GM04504 (cell line): ENCODE measurements around the gene S100B.

Source experiments
- DNase-seq: peaks from one replicate; pipeline ENCODE4 v3.0.0-alpha.2; 2012; ENCODE audit warnings: low read depth

S100B gene

DNA sequence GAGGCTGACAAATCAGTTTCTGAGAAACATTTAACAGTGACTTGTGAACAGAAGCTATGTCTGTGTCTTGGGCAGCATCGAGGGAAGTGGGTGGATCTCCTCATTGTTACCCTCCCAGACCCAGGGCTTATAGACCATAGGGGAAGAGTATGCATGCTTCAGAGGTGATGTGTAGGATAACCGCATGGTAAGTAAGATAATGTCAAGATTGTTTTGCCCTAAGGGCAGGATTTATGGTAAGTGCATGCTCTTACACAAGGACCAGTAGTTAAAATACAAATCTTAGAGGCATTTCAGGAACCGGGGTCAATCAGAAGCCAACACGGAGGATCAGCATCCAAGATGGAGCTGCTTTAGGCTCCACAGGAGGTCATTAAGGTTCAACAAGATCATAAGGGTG, 22.8 kb upstream of the S100B start:
- DNase-seq = no peak

DNA sequence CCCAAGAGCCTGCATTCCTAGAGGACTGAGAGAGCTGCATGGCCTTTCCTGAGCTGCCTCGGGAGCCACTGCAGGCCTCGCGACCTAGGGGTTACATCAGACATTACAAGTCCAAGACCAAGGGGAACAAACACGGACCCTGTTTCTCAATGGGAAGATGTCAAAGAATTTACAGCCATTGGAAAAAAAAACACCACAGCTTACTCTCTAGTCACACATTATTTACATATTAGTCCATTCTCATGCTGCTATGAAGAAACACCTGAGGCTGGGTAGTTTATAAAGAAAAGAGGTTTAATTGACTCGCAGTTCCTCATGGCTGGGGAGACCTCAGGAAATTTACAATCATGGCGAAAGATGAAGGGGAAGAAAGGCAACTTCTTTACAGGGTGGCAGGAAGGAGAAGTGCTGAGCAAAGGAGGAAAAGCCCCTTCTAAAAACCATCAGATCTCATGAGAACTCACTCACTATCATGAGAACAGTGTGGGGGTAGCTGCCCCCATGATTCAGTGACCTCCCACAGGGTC, 22.2 kb upstream of the S100B start:
- no peak for DNase-seq

- no peak for DNase-seq
These were observed 21.7 kb upstream of the S100B start for GRCh38 chr21:46626536-46626935.

DNA sequence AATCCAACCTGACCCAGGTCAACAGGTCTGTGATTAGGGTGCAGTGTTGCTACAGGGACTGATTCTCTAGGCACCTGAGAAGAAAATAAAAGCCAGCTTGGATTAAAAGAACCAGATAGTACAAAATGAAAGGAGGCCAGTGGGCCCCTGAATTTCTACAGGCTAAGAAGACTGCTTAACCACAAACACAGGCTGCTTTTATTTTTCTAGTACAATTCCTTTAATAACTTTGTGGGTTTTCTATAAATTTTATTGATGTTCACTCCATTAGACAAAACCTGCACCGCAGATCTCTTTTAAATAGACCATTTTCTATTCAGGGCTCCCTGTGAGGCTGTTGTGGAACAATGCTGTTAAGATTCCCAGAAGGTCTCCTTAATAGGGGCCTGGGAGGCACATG, 20.9 kb upstream of the S100B start:
- DNase-seq = no peak

- DNase-seq = no peak
These were observed 19.2 kb upstream of the S100B start for GRCh38 chr21:46624050-46624449.

- DNase-seq = no peak
These were observed 17.3 kb upstream of the S100B start for GRCh38 chr21:46622226-46622625.

- no peak for DNase-seq
These were observed 16.7 kb upstream of the S100B start for GRCh38 chr21:46621457-46622182.

GRCh38 chr21:46620846-46621245, 16.0 kb upstream of the S100B start:
- DNase-seq = no peak

DNA sequence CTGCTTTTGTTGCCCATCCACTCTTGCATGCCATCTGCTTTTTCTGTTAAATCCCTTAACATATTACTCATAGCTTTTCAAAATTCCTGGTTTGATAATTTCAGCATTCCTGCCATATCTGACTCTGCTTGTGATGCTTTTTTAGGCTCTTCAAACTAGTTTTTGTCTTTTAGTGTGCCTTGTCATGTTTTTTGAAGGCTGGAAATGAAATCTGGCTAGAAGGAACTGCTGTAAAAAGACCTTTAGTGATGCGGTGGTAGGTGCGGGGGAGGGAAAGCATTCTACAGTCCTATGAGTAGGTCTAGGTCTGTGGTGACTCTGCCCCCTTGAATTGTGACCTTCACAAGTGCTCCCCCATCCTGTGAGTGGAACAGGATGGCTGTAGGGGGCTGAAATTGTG, 15.0 kb upstream of the S100B start:
- no peak for DNase-seq

DNA sequence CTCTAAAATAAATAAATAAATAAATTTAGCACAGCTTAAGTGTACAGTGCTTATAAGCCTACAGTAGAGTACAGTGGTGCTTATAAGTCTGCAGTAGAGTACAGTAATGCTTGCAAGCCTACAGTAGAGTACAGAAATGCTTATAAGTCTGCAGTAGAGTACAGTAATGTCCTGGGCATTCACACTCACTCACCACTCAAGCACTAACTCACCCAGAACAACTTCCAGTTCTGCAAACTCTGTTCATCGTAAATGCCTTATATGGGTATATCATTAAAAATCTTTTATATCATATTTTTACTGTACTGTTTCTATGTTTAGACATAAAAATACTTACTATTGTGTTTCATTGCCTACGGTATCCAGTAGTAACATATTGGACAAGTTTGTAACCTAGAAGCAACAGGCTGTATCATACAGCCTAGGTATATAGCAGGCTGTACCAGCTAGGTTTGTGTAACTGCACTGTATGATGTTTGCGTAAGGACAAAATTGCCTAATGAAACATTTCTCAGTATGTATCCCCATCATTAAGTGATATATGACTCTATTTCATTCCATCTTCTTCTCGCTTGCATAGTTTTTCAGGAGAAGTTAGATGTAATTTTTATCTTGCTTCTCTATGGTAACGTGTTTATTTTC, 14.0 kb upstream of the S100B start:
- no peak for DNase-seq

GRCh38 chr21:46617267-46618051, 12.6 kb upstream of the S100B start:
- DNase-seq = no peak

GRCh38 chr21:46616656-46617055, 11.8 kb upstream of the S100B start:
- DNase-seq = no peak

- DNase-seq = no peak
These were observed 11.2 kb upstream of the S100B start for GRCh38 chr21:46616050-46616449.

GRCh38 chr21:46613391-46613790, 8.5 kb upstream of the S100B start:
- DNase-seq = no peak

DNA sequence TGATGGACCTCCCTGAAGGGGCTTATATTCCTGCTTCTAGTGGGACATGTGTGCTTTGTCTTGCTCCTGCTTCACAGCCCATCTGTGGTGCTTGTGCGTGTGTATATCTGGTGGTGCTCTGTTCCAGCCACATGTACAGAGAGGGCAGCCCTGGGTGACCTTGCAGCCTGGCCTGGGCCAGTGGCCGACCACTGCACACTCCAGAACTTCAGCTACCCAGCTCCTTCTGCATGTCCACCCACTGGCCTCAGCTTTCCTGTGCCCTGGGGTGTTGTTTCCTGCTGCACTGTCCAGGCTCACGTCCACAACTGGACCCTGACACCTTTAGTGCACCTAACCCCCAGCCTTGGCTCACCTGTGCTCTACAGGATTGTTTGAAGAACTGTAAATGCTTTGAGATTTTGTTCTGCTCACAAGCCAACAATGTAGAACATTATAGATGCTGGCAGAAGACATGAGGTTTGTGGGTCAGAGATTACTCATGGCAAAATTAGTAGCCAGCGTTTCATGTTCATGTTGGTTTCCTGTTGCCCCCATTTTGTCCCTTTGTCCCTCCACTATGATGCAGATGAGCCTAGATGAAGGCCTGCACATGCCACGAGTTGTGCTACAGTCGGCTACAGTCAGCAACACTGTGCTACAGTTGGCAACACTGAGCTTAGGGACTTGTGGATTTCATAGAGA, 5.3 kb upstream of the S100B start:
- no peak for DNase-seq

GRCh38 chr21:46608672-46609111, 3.8 kb upstream of the S100B start:
- DNase-seq = no peak

- DNase-seq = no peak
These were observed 2.8 kb upstream of the S100B start for GRCh38 chr21:46607636-46608035.

- no peak for DNase-seq
These were observed 1.5 kb upstream of the S100B start for GRCh38 chr21:46606427-46606813.

DNA sequence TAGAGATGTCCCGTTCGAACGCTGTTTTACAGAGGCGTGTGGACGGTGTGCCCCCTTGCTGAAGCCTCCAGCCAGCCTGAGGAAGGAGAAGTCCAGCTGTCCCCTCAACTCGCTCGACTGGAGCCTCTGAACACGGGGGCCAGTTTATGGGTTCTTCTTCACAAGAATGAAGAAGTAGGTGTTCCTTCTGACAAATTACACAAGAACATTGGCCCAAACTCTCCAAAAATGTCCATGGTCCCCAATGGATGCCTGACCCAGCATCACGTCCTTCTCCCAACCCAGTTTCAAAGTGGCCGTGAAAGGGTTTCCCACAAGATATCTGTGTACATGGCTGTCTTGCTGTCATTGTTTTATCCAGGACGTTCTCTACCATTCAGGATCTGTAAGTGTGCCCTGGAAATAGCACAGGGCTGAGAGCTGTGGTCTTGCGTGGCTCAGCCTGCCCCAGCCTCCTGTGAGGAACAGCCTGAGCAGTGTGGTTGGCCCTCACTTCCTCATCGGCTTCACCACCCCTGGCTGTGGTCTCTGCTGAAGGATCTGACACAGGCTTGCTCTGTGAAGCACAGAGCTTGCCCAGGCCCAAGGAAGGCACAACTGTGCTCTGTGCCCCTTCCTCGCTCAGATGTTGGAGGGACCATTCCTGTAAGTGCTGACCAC, 1.0 kb upstream of the S100B start:
- no peak for DNase-seq

DNA sequence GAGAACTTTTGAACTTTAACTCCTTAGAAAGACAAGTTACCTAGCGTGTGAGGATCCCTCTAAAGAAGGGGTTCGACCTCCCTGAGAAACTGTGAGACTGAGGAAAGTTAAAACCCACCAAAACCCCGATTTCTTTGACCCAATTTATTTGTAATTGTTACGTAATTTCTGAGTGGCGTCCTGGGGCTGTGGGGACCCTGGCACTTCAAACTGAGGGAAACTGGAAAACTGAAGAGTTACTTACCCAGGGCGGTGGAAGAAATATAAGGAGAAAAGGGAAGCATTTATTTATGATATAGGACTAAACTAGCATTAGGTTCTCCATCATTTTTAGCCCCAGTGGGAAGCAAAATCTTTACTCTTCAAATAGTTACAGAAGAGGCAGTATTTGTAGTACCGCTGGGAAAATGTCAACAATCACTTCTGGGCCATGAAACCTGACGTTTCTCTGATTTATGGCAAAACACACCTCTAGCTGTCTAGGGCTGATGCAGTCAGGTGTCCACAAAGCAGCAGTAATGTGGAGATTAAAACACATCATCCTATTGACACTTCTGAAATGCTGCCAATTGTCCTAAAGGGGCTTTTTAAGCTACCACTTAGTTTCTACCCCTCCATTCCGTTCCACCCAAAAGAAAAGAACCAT, 430 bp downstream of the S100B start:
- no peak for DNase-seq

GRCh38 chr21:46603228-46603627, 1.7 kb downstream of the S100B start:
- no peak for DNase-seq
